Neural cell (in vitro differentiated cells): Measurements from ENCODE around the gene GHRH.

Source experiments
- CTCF ChIP-seq: fragments of 450-650 bp; IDR thresholded peaks from 2 replicates; pipeline ENCODE4 v1.5.1; 2014; ENCODE audit warnings: antibody characterized with exemption, mild to moderate bottlenecking, moderate library complexity; ENCODE audit not compliant: poor library complexity, severe bottlenecking
- EZH2 ChIP-seq: fragments of 200-600, 300-800 bp; shearing (Covaris generic), sonication (generic); IDR thresholded peaks from 2 replicates; pipeline ENCODE4 v1.6.1; 2014; ENCODE audit warnings: antibody characterized with exemption, low read length, borderline replicate concordance, mild to moderate bottlenecking; ENCODE audit not compliant: insufficient read depth, poor library complexity, severe bottlenecking
- MXI1 ChIP-seq: fragments of 450-650 bp; conservative IDR thresholded peaks from 2 replicates; pipeline ENCODE4 v1.6.1; 2014; ENCODE audit warnings: antibody characterized with exemption, mild to moderate bottlenecking; ENCODE audit not compliant: poor library complexity, severe bottlenecking
- POLR2AphosphoS5 ChIP-seq: IDR thresholded peaks from 2 replicates; pipeline ENCODE4 v1.6.1; 2012
- REST ChIP-seq: IDR thresholded peaks from 2 replicates; pipeline ENCODE4 v1.6.1; 2012; ENCODE audit warnings: borderline replicate concordance
- SMC3 ChIP-seq: fragments of 450-650 bp; conservative IDR thresholded peaks from 2 replicates; pipeline ENCODE4 v1.6.1; 2014; ENCODE audit warnings: antibody characterized with exemption, mild to moderate bottlenecking, moderate library complexity; ENCODE audit not compliant: poor library complexity

GRCh38 chr20:37228656-37229055, 33.0 kb downstream of the GHRH start:
- TF ChIP-seq POLR2AphosphoS5: no peak
- no peak for TF ChIP-seq CTCF
- no peak for TF ChIP-seq MXI1
- TF ChIP-seq EZH2: no peak
- TF ChIP-seq SMC3: no peak
- TF ChIP-seq REST: no peak
